Measurements from ENCODE around the gene MALT1.

DNA sequence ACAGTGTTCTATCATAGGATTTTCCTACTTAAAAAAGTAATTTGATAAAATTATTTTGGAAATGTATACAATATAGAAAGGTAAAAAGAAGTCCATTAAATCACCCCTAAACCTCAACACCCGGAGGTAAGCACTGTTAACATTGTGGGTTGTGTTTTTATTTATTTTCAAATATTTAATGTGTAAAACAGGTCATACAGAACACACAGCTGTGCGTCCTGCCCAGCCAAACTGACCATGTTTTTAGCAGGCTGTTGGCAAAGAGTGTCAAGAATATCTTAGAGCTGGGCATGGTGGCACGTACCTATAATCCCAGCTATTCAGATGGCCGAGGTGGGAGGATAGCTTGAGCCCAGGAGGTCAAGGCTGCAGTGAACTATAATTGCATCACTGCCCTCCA is 114.6 kb downstream of the MALT1 start:
- no peak for TF ChIP-seq TAF1 (IDR thresholded peaks at IDR 0.05; ENCODE audit: borderline replicate concordance, insufficient read depth, low read length)
- no peak for TF ChIP-seq SIN3A (IDR thresholded peaks at IDR 0.05; ENCODE audit: borderline replicate concordance, insufficient read depth, low read length)
- no peak for TF ChIP-seq REST (IDR thresholded peaks at IDR 0.05; ENCODE audit: insufficient read depth in 1 of 2, low read depth in 2 of 2, low read length in 2 of 2)
